SKM-1 treated with dmso at 0.1 percent for 144 hours (cell line): ENCODE results near the gene EVX1.
A peak's percentile ranks its signal among the peaks of the same experiment; 100 is the strongest.

Source experiments
- DNase-seq: peaks from one replicate; lab custom pipeline; 2025; ENCODE audit not compliant: unreplicated experiment; lab: John Stamatoyannopoulos, UW

EVX1 gene

DNA sequence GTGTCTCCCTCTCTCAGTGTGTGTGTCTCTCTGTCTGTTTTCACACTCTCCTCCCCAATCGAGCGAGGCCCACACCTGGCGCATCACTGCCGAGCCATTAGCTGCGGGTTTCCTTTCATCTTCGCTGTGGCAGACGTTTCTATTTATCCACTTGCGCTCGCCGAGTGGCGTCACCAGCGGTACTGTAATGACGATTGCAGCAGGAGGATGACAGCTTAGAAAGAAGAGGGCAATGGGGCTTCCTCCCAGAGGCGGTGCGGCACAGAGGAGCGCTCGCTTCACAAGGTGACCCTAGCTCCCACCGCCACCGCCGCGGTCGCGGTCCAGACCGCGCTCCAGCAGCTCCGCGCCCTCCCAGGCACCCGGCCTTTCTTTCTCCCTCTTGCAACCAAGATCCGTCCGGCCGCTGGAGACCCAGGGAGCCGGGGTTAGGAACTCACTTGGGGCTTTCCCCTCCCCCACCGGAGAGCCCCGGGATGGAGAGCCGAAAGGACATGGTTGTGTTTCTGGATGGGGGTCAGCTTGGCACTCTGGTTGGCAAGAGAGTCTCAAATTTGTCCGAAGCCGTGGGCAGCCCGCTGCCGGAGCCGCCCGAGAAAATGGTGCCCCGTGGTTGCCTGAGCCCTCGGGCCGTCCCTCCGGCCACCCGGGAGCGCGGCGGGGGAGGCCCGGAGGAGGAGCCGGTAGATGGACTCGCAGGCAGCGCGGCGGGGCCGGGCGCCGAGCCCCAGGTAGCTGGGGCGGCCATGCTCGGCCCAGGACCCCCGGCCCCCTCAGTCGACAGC, at the start of gene EVX1:
Gene EVX1, plus strand, starts transcription at position 248 of the 785 bp plus-strand sequence. Its CDS starts 229 bp downstream, at position 477.
- no peak for DNase-seq

DNA sequence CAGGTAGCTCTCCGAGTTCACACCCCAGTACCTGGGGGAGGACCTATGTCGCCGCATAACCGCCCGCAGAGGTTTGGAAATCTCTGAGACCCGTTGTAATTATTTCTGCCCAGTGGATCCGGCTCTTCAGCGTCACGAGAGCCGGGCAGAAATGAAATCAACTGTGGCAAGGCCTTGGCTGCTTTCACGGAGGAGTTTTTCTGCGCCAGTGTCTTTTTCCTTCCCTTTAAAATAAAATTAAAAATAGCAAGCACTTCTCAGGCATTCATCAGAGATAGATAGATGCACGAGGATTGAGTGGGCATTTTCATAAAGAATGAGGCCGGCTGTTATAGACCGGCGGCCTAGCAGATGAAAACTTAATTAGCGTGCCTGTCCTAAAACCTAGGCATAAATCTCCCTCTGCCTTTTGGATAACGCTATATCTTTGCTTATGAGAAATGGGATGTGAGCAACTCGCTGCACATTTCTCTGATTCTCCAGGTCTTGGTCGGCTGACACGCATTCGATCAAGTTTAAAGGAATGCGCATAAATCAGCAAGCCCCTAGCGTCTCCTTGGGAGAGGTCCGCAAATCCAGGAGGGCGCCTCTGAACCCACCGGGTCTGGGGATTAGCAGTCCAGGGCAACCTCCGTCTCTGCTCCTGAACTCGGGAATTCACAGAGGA, 49.1 kb upstream of the EVX1 start:
- DNase-seq, result no peak

DNA sequence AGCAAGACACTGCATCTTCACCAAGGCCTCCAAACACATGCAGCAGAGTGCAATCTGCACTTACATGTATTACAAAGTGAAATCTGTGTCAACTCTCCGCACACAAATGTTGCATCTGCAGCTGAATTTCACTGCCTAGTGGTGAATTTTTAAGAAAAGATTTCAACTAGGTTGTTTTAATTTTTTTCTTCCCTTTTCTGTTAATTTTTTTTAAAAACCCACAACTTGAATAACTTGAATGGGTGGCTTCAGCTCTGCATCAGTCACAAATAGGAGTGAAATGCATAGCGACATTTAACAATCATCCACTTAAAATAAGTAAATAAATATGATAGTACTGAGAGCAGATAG, 48.6 kb upstream of the EVX1 start:
- no peak for DNase-seq

- DNase-seq, result no peak
Observed at GRCh38 chr7:27194686-27195379, 47.8 kb upstream of the EVX1 start.

DNA sequence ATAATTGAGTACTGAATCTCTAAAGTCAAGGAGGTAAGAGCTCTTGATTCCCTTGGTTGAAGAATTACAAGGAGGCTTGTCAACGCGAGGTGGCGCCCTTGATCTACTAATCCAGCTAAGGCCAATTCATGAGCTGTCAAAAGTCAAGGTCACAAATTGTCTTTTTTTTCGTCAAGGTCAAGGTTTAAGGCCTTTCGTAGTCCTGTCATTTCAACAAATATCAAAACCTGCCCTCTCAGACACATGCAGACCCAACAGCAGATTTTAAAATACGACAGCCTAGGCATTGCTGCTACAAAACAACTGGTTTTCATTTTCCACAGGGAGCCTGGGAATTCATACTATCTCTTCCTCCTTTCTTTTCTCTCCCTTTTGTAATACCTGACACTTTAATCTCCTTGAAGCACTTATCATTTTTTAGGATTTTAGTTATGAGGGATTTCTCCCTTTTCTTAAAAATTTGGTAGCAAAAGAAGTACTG, 46.3 kb upstream of the EVX1 start:
- DNase-seq, result peak; percentile 66

- DNase-seq, result no peak
Observed at GRCh38 chr7:27197137-27198042, 45.2 kb upstream of the EVX1 start.

- DNase-seq, result no peak
Observed at GRCh38 chr7:27198138-27198841, 44.3 kb upstream of the EVX1 start.

GRCh38 chr7:27198871-27199801, 43.5 kb upstream of the EVX1 start:
- DNase-seq, result no peak

- no peak for DNase-seq
Observed at GRCh38 chr7:27199849-27200760, 42.5 kb upstream of the EVX1 start, which contains the start of gene HOXA13. HOXA13 (minus strand) TSS chr7:27200091; CDS start chr7:27200077, 14 bp downstream.

DNA sequence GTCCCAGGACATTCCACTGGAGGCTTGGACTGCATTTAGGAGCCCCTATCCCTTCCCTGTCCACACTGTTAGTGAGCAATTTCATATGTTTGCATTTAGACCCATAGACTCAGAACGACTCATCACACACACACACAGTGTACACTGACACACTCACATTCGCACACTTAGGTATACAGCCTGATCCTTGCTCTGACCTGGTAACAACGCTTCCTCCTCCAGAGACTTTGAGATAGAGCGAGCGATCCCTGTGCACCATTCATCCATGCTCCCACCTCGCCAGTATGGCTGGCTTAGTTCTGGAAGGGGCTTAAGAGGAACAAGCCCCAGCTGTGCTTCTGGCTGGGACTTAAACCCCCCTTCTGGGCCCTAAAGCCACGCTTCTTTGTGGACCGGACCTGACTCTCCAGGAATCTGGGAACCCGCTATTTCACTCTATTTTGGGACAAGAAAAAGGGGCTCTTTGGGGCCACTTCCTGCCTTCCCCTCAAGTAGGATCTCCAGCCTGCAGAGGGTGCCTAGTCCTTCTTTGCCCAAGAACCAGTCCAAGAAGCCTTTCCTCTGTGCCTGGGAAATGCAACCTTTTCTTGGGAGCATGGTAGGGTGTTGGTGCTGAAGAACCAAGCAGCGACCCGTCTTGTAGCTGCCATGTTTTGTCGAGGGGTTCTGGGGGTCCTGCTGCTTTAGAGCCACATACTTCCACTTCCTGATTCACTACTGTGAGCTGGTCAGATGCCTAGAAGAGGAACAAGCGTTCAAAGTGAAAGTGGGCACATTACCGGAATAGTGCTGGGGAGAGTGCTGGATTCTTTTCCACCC, 41.6 kb upstream of the EVX1 start:
- DNase-seq, result no peak

DNA sequence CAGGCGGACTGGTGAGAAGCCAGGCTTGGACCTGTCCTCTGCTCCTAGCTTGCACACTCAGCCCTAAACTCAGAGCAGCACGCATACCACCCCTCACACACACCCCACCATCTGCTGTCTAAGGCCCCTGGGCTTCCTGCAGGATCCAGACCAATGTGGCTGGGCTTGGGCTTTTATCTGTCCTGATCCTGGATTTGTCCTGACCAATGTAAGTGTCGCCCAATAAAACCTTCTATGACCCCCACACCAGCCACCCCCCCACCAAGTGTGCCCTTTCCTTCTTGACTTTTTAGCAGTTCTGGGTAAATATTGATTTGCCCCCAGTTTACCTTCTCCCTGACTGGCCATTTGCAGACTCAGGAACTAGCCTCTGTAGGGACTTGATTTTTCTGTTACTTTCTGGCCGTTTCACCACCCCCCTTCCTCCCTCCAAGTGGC, 41.0 kb upstream of the EVX1 start:
- no peak for DNase-seq

DNA sequence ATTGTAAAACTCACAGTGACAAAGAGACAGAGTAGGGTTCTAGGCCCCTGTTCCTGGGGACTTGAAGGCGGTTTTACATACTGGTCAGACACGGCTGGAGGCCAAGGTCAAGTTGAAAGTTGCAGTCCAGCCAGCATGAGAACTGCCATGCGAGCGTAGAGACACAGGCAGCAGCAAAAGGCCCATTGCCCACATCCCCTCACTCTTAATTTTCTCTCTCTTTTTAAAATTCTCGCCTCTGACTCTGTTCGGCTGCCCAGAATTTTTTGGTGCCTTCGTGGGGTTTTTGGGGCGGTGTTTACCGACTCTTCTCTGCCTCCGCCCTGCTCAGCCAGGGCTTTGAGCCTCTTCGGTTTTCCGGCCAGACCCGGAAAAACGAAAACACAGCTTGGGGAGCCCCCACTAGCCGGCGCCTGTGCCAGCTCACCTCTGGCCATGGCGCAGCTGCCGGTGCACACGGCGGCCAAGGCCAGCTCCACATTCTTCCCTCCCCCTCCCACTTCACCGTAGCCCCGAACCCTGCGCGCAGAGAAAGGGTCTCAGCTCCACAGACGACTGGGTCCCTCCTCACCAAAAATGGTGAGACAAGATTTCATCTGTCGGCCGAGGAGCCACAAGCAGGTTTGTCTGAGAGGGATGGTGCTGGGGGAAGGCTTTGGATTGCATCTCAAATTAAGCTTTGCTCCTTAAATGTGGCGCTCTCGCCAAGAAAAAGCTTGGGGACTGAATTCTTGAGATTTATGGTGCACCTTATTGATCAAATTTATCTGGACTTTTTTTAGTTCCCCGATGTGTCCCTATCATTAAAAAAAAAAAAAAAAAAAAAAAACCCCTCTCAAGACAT, 40.4 kb upstream of the EVX1 start:
- DNase-seq, result no peak

- DNase-seq, result no peak
Observed at GRCh38 chr7:27202862-27203134, 39.8 kb upstream of the EVX1 start.

- no peak for DNase-seq
Observed at GRCh38 chr7:27203365-27203953, 39.1 kb upstream of the EVX1 start.

- DNase-seq, result no peak
Observed at GRCh38 chr7:27203964-27204594, 38.5 kb upstream of the EVX1 start.
